Stimulated activated CD8-positive, alpha-beta memory T cell treated with anti-CD3 and anti-CD28 coated beads, Interleukin-12 subunit alpha, Interleukin-12 subunit beta, amount 100 ng/mL, for 1 hour (primary cell): ENCODE data around the gene ENAM.
A peak's percentile ranks its signal among the peaks of the same experiment; 100 is the strongest.

Source experiments
- DNase-seq: peaks from one replicate; pipeline ENCODE4 v3.0.0-alpha.2; 2020; ENCODE audit warnings: low read depth

The ENAM gene

GRCh38 chr4:70628444-70628843, at the start of gene ENAM:
ENAM (plus strand) TSS chr4:70628744; CDS start chr4:70629501, 757 bp downstream.
- DNase-seq: no peak

GRCh38 chr4:70581980-70582379, 46.6 kb upstream of the ENAM start:
- DNase-seq: no peak

- DNase-seq: no peak
These were observed 44.4 kb upstream of the ENAM start for GRCh38 chr4:70583952-70584834.

- DNase-seq: no peak
These were observed 41.7 kb upstream of the ENAM start for GRCh38 chr4:70586841-70587240.

- no peak for DNase-seq
These were observed 38.8 kb upstream of the ENAM start for GRCh38 chr4:70589785-70590184.

GRCh38 chr4:70591955-70592582, 36.5 kb upstream of the ENAM start, which contains the start of gene AMBN:
AMBN (plus strand) TSS chr4:70592256; CDS start chr4:70592359, 103 bp downstream.
- no peak for DNase-seq

GRCh38 chr4:70594196-70594595, 34.3 kb upstream of the ENAM start:
- DNase-seq: no peak

GRCh38 chr4:70600305-70600704, 28.2 kb upstream of the ENAM start:
- DNase-seq: no peak

- no peak for DNase-seq
These were observed 27.6 kb upstream of the ENAM start for GRCh38 chr4:70600977-70601376.

GRCh38 chr4:70601422-70602039, 27.0 kb upstream of the ENAM start:
- DNase-seq: peak; percentile 46

GRCh38 chr4:70603856-70604255, 24.7 kb upstream of the ENAM start:
- DNase-seq: no peak

GRCh38 chr4:70606459-70606858, 22.1 kb upstream of the ENAM start:
- no peak for DNase-seq

- DNase-seq: no peak
These were observed 21.1 kb upstream of the ENAM start for GRCh38 chr4:70607334-70607853.

GRCh38 chr4:70608324-70608723, 20.2 kb upstream of the ENAM start:
- DNase-seq: no peak

- DNase-seq: no peak
These were observed 15.0 kb upstream of the ENAM start for GRCh38 chr4:70613306-70614183.

- DNase-seq: no peak
These were observed 14.4 kb upstream of the ENAM start for GRCh38 chr4:70614184-70614555.

- no peak for DNase-seq
These were observed 9.3 kb upstream of the ENAM start for GRCh38 chr4:70619288-70619687.

- no peak for DNase-seq
These were observed 8.8 kb upstream of the ENAM start for GRCh38 chr4:70619778-70620177.

GRCh38 chr4:70623323-70623722, 5.2 kb upstream of the ENAM start:
- no peak for DNase-seq

- DNase-seq: no peak
These were observed 4.2 kb upstream of the ENAM start for GRCh38 chr4:70624226-70624793.

GRCh38 chr4:70627620-70628019, 924 bp upstream of the ENAM start:
- no peak for DNase-seq
